A673 (cell line): ENCODE measurements around the gene ENOX2. TPM values are rescaled to one million over a fixed set of nuclear protein-coding genes. Genes with fewer than 3 reads are reported as not detected.
"Not testable (repeated sequence)": the region's sequence is repeated elsewhere in the genome, so short reads cannot be mapped to it uniquely, and the experiment has no call there.

ENCODE experiments used
- BruUV-seq: library from RNA; stranded (reverse); fragments of 400-500 nt; replicated peaks from 2 replicates; lab custom pipeline; 2021; lab: Mats Ljungman, UMichigan
- CTCF ChIA-PET: fragments of 300-600 bp; sonication (Branson Sonifier 250); formaldehyde crosslinking; loops from one replicate; lab custom pipeline; 2022; ENCODE audit warnings: antibody characterized with exemption; lab: Charles Lee
- POLR2A ChIA-PET: fragments of 300-600 bp; sonication (Branson Sonifier 250); formaldehyde crosslinking; loops from one replicate; lab custom pipeline; 2022; ENCODE audit warnings: antibody characterized with exemption; ENCODE audit not compliant: low non-redundant PET; lab: Charles Lee
- DNase-seq: peaks from one replicate; pipeline ENCODE4 v3.0.0-alpha.2; 2015; ENCODE audit warnings: low spot score
- H3K27ac ChIP-seq: fragments of 200-600 bp; sonication (generic); 2 replicates; pipeline ENCODE4 v1.5.1; 2016; ENCODE audit warnings: mixed run types, low read depth, mild to moderate bottlenecking, mixed read lengths, antibody characterized with exemption, low read length; ENCODE audit not compliant: poor library complexity, severe bottlenecking
- H3K27me3 ChIP-seq: fragments of 200-600 bp; sonication (generic); replicated peaks from 2 replicates; pipeline ENCODE4 v1.6.1; 2017; ENCODE audit warnings: mixed run types, low read depth, mild to moderate bottlenecking, mixed read lengths, antibody characterized with exemption, low read length; ENCODE audit not compliant: insufficient read depth, poor library complexity
- H3K36me3 ChIP-seq: fragments of 200-600 bp; sonication (generic); 2 replicates; pipeline ENCODE4 v1.6.1; 2016; ENCODE audit warnings: mixed run types, mild to moderate bottlenecking, mixed read lengths, antibody characterized with exemption, low read length; ENCODE audit not compliant: insufficient read depth, poor library complexity, severe bottlenecking
- H3K4me1 ChIP-seq: fragments of 200-600 bp; sonication (generic); 2 replicates; pipeline ENCODE4 v1.6.1; 2017; ENCODE audit warnings: mixed run types, mild to moderate bottlenecking, mixed read lengths, antibody characterized with exemption, low read length; ENCODE audit not compliant: insufficient read depth, poor library complexity, severe bottlenecking
- H3K4me3 ChIP-seq: fragments of 200-600 bp; sonication (generic); 2 replicates; pipeline ENCODE4 v1.5.1; 2016; ENCODE audit warnings: low read depth, mixed run types, mild to moderate bottlenecking, mixed read lengths, low read length; ENCODE audit not compliant: poor library complexity, severe bottlenecking
- H3K9me3 ChIP-seq: fragments of 200-600 bp; sonication (generic); 2 replicates; pipeline ENCODE4 v1.6.1; 2016; ENCODE audit warnings: mixed run types, low read depth, mild to moderate bottlenecking, mixed read lengths, antibody characterized with exemption, low read length; ENCODE audit not compliant: poor library complexity, severe bottlenecking
- CTCF ChIP-seq: fragments of 300-800, 200-600 bp; sonication (generic); conservative IDR thresholded peaks from 2 replicates; pipeline ENCODE4 v1.5.1; 2017; ENCODE audit warnings: low read depth, mild to moderate bottlenecking, antibody characterized with exemption, low read length, moderate library complexity, mixed read lengths
- EZH2 ChIP-seq: fragments of 200-600 bp; sonication (generic); IDR thresholded peaks from 2 replicates; pipeline ENCODE4 v1.6.1; 2017; ENCODE audit warnings: borderline replicate concordance, low read depth, mild to moderate bottlenecking, mixed read lengths, antibody characterized with exemption, low read length; ENCODE audit not compliant: poor library complexity, severe bottlenecking
- intact Hi-C: fragments of 100-400 bp; cut with micrococcal nuclease; formaldehyde crosslinking; loops from one replicate; pipeline ENCODE4 v1.10.0; 2022; ENCODE audit not compliant: unreplicated experiment
- total RNA-seq: library from RNA; stranded (reverse); gene quantifications from 2 replicates; pipeline ENCODE4 v1.2.3, GENCODE V29; 2021

ENOX2 gene
- total RNA-seq, 1 experiment from 2014 or later, result 12.9 TPM

- Histone ChIP-seq H3K27me3 (peaks cover 9% of the 10 kb centered on the region), H3K36me3 (no peaks in the 10 kb centered on the region), H3K9me3 (no peaks in the 10 kb centered on the region), H3K4me3 (no peak overlapping the region), H3K27ac (no peak overlapping the region), H3K4me1 (no peaks in the 10 kb centered on the region)
- no peak for DNase-seq
- intact Hi-C loops, result no loop called here
- no TSS peak for BruUV-seq
- ChIA-PET CTCF (no interaction called here), POLR2A (no interaction called here)
- no peak for TF ChIP-seq EZH2
- TF ChIP-seq CTCF, result no peak
These were observed 34.1 kb upstream of the ENOX2 start for GRCh38 chrX:130937101-130937500.

- no peak for DNase-seq
- no peaks in the 10 kb centered on the region for H3K36me3 ChIP-seq
- H3K27me3 ChIP-seq, result peaks cover 3% of the 10 kb centered on the region
- H3K27ac ChIP-seq, result no peak overlapping the region
- ChIA-PET POLR2A (no interaction called here), CTCF (no interaction called here)
- no TSS peak for BruUV-seq
- no peak overlapping the region for H3K4me3 ChIP-seq
- no peak for TF ChIP-seq CTCF
- no peak for TF ChIP-seq EZH2
- intact Hi-C loops, result no loop called here
- no peaks in the 10 kb centered on the region for H3K4me1 ChIP-seq
- no peaks in the 10 kb centered on the region for H3K9me3 ChIP-seq
These were observed 30.3 kb upstream of the ENOX2 start for GRCh38 chrX:130933358-130933757.

- H3K4me1 ChIP-seq, intact Hi-C loops, DNase-seq, H3K9me3 ChIP-seq, H3K4me3 ChIP-seq, H3K27me3 ChIP-seq, H3K36me3 ChIP-seq, CTCF ChIA-PET, BruUV-seq, H3K27ac ChIP-seq, POLR2A ChIA-PET: not testable (repeated sequence)
These were observed 17.4 kb upstream of the ENOX2 start for GRCh38 chrX:130920405-130920804.

- H3K9me3 ChIP-seq, BruUV-seq, H3K4me3 ChIP-seq, POLR2A ChIA-PET, CTCF ChIA-PET, H3K36me3 ChIP-seq, H3K27me3 ChIP-seq, DNase-seq, H3K4me1 ChIP-seq, H3K27ac ChIP-seq: not testable (repeated sequence)
- intact Hi-C loops, result loop anchor here (5.0 to 10.0 kb wide), 3 partner anchors 342 to 1312 kb away; partner anchors contain the start of gene SLC25A14
These were observed 16.7 kb upstream of the ENOX2 start for GRCh38 chrX:130919676-130920075.

GRCh38 chrX:130918498-130918897 lies 15.5 kb upstream of the ENOX2 start:
- H3K27ac ChIP-seq, H3K9me3 ChIP-seq, H3K27me3 ChIP-seq, H3K4me3 ChIP-seq, POLR2A ChIA-PET, H3K4me1 ChIP-seq, H3K36me3 ChIP-seq, BruUV-seq, CTCF ChIA-PET, DNase-seq: not testable (repeated sequence)
- intact Hi-C loops, result loop anchor here (5.0 to 10.0 kb wide), 3 partner anchors 341 to 1311 kb away; partner anchors contain the start of gene SLC25A14
